ENCODE measurements around the gene TOR2A. TPM values are rescaled to one million over a fixed set of nuclear protein-coding genes. Genes with fewer than 3 reads are reported as not detected.
"Not testable (repeated sequence)": the region's sequence is repeated elsewhere in the genome, so short reads cannot be mapped to it uniquely, and the experiment has no call there.

TOR2A gene
- total RNA-seq (ENCODE audit: low replicate concordance), result 21.5 and 21.9 TPM in 2 replicates
- long read RNA-seq, partial matches to known transcripts, result 0 of 10 reads
- long read RNA-seq, other reads (novel, unspliced or antisense), result 1 of 10 reads

GRCh38 chr9:127734747-127735529 is at the start of gene TOR2A:
Gene TOR2A (minus strand): TSS chr9:127735294. CDS start chr9:127735270, 24 bp downstream.
- no peaks in the 10 kb centered on the region for H3K27me3 Mint-ChIP-seq
- peak; percentile 99 for DNase-seq (ENCODE audit: extremely low spot score, unreplicated experiment)
- H3K36me3 Mint-ChIP-seq, result no peaks in the 10 kb centered on the region
- TF ChIP-seq CTCF (conservative IDR thresholded peaks at IDR 0.05), result peak; percentile 98
- peaks cover 11% of the 10 kb centered on the region for H3K4me1 Mint-ChIP-seq (ENCODE audit: unreplicated experiment)
- no peaks in the 10 kb centered on the region for H3K9me3 Mint-ChIP-seq
- peak within 1 kb of the TSS; percentile 94 for H3K27ac Mint-ChIP-seq
- H3K4me3 Mint-ChIP-seq, result peak within 1 kb of the TSS; percentile 95

- TF ChIP-seq CTCF (conservative IDR thresholded peaks at IDR 0.05), result no peak
- Mint-ChIP-seq H3K27ac (no peak overlapping the region), H3K4me3 (no peak overlapping the region), H3K36me3 (peaks cover 4% of the 10 kb centered on the region), H3K27me3 (no peaks in the 10 kb centered on the region), H3K4me1 (ENCODE audit: unreplicated experiment) (peaks cover 10% of the 10 kb centered on the region), H3K9me3 (no peaks in the 10 kb centered on the region)
- DNase-seq (ENCODE audit: extremely low spot score, unreplicated experiment), result no peak
These were observed 48.3 kb upstream of the TOR2A start for GRCh38 chr9:127783111-127784008.

GRCh38 chr9:127781806-127782205 is 46.7 kb upstream of the TOR2A start:
- Mint-ChIP-seq H3K4me1 (ENCODE audit: unreplicated experiment) (peaks cover 7% of the 10 kb centered on the region), H3K36me3 (peaks cover 3% of the 10 kb centered on the region), H3K27ac (no peak overlapping the region), H3K27me3 (no peaks in the 10 kb centered on the region), H3K4me3 (no peak overlapping the region), H3K9me3 (no peaks in the 10 kb centered on the region)
- no peak for TF ChIP-seq CTCF (conservative IDR thresholded peaks at IDR 0.05)
- DNase-seq (ENCODE audit: extremely low spot score, unreplicated experiment), result no peak

GRCh38 chr9:127780909-127781308 is 45.8 kb upstream of the TOR2A start:
- H3K4me3 Mint-ChIP-seq, result not testable (repeated sequence)

More at GRCh38 chr9:127780909-127781308, 45.8 kb upstream of the TOR2A start:
- DNase-seq (ENCODE audit: extremely low spot score, unreplicated experiment); H3K27me3 Mint-ChIP-seq; H3K36me3 Mint-ChIP-seq; H3K27ac Mint-ChIP-seq; H3K4me1 Mint-ChIP-seq (ENCODE audit: unreplicated experiment); H3K9me3 Mint-ChIP-seq: not testable (repeated sequence)
- peak; percentile 62 for TF ChIP-seq CTCF (conservative IDR thresholded peaks at IDR 0.05)

All from type B pancreatic cell (in vitro differentiated cells).